Nephron (organoid): ENCODE results near the gene GPRC6A.
A peak's percentile ranks its signal among the peaks of the same experiment; 100 is the strongest.

Source experiments
- H3K27ac Mint-ChIP-seq, 3 experiments: 2 replicates each; pipeline ENCODE4 v1.8.0; 2020; ENCODE audit warnings: mixed read lengths in 3 of 3, mild to moderate bottlenecking in 2 of 3, moderate library complexity in 1 of 3
- H3K27me3 Mint-ChIP-seq: 2 replicates; pipeline ENCODE4 v1.8.0; 2021; ENCODE audit warnings: low read depth, mild to moderate bottlenecking, moderate library complexity, mixed read lengths
- H3K36me3 Mint-ChIP-seq: 2 replicates; pipeline ENCODE4 v1.8.0; 2020; ENCODE audit warnings: low read depth, mixed read lengths
- H3K4me1 Mint-ChIP-seq: 2 replicates; pipeline ENCODE4 v1.8.0; 2020; ENCODE audit warnings: mixed read lengths
- H3K4me3 Mint-ChIP-seq, 3 experiments: 2 replicates each; pipeline ENCODE4 v1.8.0; 2020; ENCODE audit warnings: mild to moderate bottlenecking in 3 of 3, mixed read lengths in 3 of 3, moderate library complexity in 2 of 3
- H3K9me3 Mint-ChIP-seq: 2 replicates; pipeline ENCODE4 v1.8.0; 2020; ENCODE audit warnings: mixed read lengths
- TF ChIP-seq, protein P1 (sequence below), 3 experiments: fragments of 200-600 bp; sonication (generic); IDR thresholded peaks; one replicate each; pipeline ENCODE4 v1.5.0; 2021; ENCODE audit warnings: antibody characterized with exemption in 3 of 3; ENCODE audit not compliant: unreplicated experiment in 3 of 3

Gene GPRC6A

DNA sequence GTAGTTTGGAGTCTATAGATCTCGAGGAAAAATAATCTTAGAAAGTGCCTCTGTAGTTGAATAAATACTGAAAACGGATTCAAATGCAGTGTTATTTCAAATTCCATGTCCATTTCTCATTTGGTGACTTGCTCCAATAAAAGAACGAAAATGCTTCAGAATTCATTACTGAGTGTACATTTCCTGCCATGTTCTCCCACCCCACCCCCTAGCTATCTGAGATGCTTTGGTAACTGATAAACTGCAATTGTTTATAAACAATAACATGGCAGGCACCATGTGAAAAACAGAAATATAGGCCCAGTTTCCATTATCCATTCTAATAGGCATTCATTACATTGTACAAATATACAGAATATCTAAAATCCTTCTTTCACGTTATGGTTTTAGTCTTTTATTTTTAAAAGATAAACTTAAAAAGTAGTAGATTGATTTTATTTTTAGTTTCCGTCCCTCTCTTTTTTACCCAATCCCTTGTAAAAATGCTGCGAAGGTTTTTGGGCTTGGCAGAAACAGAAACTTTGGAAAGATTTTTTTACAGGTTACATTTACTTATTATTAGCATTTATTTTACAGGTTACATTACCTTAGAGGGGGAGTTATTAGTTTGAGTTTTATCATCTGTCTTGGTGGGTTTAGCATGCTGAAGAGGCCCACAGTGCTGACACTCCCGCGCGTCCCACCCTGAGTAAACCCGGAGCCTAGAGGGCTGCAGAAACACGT lies 64.8 kb downstream of the GPRC6A start:
- Mint-ChIP-seq H3K4me1 (peaks cover 17% of the 10 kb centered on the region), H3K9me3 (peaks cover 3% of the 10 kb centered on the region), H3K27ac (no peak overlapping the region), H3K36me3 (no peaks in the 10 kb centered on the region), H3K27me3 (peaks cover 66% of the 10 kb centered on the region), H3K4me3 (peak overlapping the region; percentile 72 to 82 (median 74))
- TF ChIP-seq, protein P1, sequence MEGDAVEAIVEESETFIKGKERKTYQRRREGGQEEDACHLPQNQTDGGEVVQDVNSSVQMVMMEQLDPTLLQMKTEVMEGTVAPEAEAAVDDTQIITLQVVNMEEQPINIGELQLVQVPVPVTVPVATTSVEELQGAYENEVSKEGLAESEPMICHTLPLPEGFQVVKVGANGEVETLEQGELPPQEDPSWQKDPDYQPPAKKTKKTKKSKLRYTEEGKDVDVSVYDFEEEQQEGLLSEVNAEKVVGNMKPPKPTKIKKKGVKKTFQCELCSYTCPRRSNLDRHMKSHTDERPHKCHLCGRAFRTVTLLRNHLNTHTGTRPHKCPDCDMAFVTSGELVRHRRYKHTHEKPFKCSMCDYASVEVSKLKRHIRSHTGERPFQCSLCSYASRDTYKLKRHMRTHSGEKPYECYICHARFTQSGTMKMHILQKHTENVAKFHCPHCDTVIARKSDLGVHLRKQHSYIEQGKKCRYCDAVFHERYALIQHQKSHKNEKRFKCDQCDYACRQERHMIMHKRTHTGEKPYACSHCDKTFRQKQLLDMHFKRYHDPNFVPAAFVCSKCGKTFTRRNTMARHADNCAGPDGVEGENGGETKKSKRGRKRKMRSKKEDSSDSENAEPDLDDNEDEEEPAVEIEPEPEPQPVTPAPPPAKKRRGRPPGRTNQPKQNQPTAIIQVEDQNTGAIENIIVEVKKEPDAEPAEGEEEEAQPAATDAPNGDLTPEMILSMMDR (IDR thresholded peaks at IDR 0.05; ENCODE audit: unreplicated experiment in 3 of 3) = no peak

DNA sequence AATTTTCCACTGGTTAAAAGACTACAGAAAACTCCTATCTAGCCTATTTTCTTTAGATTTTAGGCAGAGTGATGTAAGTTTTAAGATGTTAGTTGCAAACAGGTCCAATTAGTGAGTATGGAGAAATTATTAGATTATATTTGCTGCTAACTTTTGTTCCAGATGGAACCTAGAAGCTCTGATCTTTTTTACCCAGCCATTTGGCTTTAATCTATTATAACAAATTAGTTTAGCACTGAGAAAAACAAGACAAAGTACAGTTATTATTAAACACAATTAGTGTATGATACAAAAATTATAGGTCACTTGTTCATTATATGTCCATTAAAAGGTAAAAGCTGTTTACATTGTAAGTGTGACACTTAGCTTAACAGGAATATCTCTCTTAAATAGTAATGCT lies 65.8 kb downstream of the GPRC6A start:
- peaks cover 17% of the 10 kb centered on the region for H3K4me1 Mint-ChIP-seq
- peaks cover 66% of the 10 kb centered on the region for H3K27me3 Mint-ChIP-seq
- no peaks in the 10 kb centered on the region for H3K36me3 Mint-ChIP-seq
- TF ChIP-seq, protein P1 (IDR thresholded peaks at IDR 0.05; ENCODE audit: unreplicated experiment in 3 of 3) = no peak
- H3K4me3 Mint-ChIP-seq = no peak overlapping the region
- H3K27ac Mint-ChIP-seq = no peak overlapping the region
- peaks cover 3% of the 10 kb centered on the region for H3K9me3 Mint-ChIP-seq

DNA sequence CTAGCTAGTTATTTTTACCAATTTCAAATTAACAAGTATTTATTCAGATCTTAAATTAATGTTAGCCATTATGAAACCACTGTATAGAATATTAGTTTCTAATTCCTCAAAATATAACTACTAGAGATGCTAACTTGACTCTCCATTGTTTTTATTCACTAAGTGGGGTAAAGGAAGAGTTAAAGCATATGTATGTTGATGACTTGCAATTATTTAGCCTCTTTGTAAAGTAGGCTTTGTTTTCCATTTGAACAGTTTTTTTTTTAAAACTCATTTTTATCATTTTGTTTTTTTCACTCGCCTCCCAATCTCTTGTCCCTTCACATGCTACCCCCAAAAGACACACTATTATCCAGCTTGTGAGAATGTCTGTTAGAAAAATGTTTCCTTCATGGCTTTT lies 66.6 kb downstream of the GPRC6A start:
- peaks cover 61% of the 10 kb centered on the region for H3K27me3 Mint-ChIP-seq
- H3K9me3 Mint-ChIP-seq = peaks cover 3% of the 10 kb centered on the region
- peaks cover 12% of the 10 kb centered on the region for H3K4me1 Mint-ChIP-seq
- H3K27ac Mint-ChIP-seq = no peak overlapping the region
- TF ChIP-seq, protein P1 (IDR thresholded peaks at IDR 0.05; ENCODE audit: unreplicated experiment in 3 of 3) = no peak
- no peaks in the 10 kb centered on the region for H3K36me3 Mint-ChIP-seq
- H3K4me3 Mint-ChIP-seq = no peak overlapping the region

DNA sequence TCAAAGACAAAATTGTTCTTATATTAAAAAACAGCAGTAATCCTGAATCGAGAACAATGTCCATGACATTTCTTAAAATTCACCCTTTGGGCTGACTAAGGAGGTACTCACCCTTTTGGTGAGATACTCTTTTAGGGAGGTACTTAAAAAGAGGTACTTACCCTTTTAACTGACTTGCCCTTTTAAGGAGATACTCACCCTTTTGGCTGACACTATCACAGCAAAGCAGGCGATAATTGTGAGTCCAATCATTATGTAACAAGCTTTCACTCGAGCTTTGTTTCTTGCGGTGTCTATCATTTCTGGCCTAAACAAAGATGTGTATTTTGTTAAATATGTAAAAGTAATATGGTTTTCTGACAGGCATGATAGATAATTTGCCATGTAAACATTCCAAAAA lies 67.1 kb downstream of the GPRC6A start:
- TF ChIP-seq, protein P1 (IDR thresholded peaks at IDR 0.05; ENCODE audit: unreplicated experiment in 3 of 3) = no peak
- no peaks in the 10 kb centered on the region for H3K36me3 Mint-ChIP-seq
- H3K27ac Mint-ChIP-seq = no peak overlapping the region
- peaks cover 3% of the 10 kb centered on the region for H3K9me3 Mint-ChIP-seq
- peaks cover 56% of the 10 kb centered on the region for H3K27me3 Mint-ChIP-seq
- H3K4me1 Mint-ChIP-seq = peaks cover 12% of the 10 kb centered on the region
- H3K4me3 Mint-ChIP-seq = no peak overlapping the region

DNA sequence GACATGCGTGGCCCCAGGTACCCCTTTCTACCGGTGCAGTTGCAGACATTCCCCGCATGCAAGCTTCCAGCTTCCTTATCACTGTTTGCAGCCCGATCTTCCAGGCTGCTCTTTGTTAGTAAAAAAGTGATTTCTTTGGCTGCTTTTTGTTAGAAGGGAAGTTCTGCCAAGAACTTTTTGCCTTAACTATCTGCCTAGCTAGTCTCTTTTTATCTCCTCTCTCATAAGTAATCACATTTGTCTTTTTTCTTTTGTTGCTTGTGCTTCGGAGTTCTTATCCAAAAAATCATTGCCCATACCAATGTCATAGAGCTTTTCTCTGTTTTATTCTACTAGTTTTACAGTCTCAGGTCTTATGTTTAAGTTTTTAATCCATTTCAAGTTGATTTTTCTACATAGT lies 83.7 kb downstream of the GPRC6A start:
- no peak overlapping the region for H3K27ac Mint-ChIP-seq
- TF ChIP-seq, protein P1 (IDR thresholded peaks at IDR 0.05; ENCODE audit: unreplicated experiment in 3 of 3) = no peak
- H3K4me1 Mint-ChIP-seq = no peaks in the 10 kb centered on the region
- H3K4me3 Mint-ChIP-seq = no peak overlapping the region
- H3K9me3 Mint-ChIP-seq = peaks cover 17% of the 10 kb centered on the region
- H3K36me3 Mint-ChIP-seq = no peaks in the 10 kb centered on the region
- H3K27me3 Mint-ChIP-seq = no peaks in the 10 kb centered on the region
